Left colon (tissue), 2 donors: ENCODE data around the gene AOAH. TPM values are rescaled to one million over a fixed set of nuclear protein-coding genes. Genes with fewer than 3 reads are reported as not detected.
"Not testable (repeated sequence)": the region's sequence is repeated elsewhere in the genome, so short reads cannot be mapped to it uniquely, and the experiment has no call there.

Source experiments
- ATAC-seq: fragments of 200-7000 bp; cut with Tn5 transposase; one replicate; pipeline ENCODE4 v1.9.1; 2020; ENCODE audit warnings: mild to moderate bottlenecking, moderate library complexity
- DNase-seq, 2 donors: peaks; one replicate each; pipeline ENCODE4 v3.0.0-alpha.2; 2020
- intact Hi-C, 2 donors: fragments of 100-400 bp; cut with DNase I in 1 of 2; cut with micrococcal nuclease in 1 of 2; formaldehyde crosslinking; loops; one replicate each; pipeline versions ENCODE4 v1.11.2 to v1.14.0; 2022; cut with DNase I, micrococcal nuclease
- total RNA-seq, 2 donors: library from RNA; stranded (reverse); fragmentation: NEBNext Ultra II Directional; extraction: Animal tissue kit (Norgen Biotek cat#: 25700); gene quantifications; one replicate each; pipeline ENCODE4 v1.2.1, GENCODE V29; 2021
- donor health status: DM: no; HTN: no; CAD: no.
- donor health status: DM: yes; HTN: yes; CAD: no.

The AOAH gene
- total RNA-seq, 2 donors from 2014 or later = 31.6 to 32.0 TPM

DNA sequence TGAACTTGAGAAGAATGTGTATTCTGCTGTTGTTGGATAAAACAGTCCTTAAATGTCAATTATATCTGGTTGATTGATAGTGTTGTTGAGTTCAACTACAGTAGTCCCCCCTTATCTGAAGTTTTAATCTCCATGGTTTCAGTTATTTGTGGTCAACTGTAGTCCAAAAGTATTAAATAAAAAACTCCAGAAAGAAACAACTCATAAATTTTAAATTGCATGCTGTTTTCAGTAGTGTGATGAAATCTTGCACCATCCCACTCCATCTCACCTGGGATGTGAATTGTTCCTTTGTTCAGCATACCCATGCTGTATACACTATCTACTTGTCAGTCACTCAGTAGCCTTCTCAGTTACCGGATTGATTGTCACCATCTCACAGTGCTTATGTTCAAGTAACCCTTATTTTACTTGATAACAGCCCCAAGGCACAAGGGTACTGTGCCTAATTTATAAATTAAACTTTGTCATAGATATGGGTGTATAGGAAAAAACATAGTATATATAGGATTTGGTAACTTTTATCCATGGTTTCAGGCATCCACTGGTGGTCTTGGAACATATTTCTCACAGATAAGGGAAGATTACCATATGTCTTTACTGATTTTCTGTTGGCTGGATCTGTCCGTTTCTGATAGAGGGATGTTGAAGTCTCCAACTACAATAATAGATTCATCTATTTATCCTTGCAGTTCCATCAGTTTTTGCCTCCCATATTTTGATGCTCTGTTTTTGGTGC lies 57.1 kb downstream of the AOAH start:
- ATAC-seq = no peak
- intact Hi-C loops = no loop called here
- no peak for DNase-seq

DNA sequence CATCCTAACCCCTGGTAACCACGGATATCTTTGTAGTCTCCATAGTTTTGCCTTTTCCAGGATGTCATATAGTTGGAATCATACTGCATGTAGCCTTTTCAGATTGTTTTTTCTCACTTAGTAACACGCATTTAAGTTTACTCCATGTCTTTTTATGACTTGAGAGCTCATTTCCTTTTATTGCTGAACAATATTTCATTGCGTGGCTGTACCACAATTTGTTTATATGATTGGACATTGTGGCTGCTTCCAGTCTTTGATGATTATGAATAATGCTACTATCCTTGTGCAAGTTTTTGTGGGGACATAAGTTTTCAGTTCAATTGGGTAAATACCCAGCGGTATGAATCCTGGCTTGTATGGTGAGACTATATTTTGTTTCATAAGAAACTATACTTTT lies 60.8 kb downstream of the AOAH start:
- DNase-seq = no peak
- intact Hi-C loops = no loop called here
- peak; percentile 47 for ATAC-seq

DNA sequence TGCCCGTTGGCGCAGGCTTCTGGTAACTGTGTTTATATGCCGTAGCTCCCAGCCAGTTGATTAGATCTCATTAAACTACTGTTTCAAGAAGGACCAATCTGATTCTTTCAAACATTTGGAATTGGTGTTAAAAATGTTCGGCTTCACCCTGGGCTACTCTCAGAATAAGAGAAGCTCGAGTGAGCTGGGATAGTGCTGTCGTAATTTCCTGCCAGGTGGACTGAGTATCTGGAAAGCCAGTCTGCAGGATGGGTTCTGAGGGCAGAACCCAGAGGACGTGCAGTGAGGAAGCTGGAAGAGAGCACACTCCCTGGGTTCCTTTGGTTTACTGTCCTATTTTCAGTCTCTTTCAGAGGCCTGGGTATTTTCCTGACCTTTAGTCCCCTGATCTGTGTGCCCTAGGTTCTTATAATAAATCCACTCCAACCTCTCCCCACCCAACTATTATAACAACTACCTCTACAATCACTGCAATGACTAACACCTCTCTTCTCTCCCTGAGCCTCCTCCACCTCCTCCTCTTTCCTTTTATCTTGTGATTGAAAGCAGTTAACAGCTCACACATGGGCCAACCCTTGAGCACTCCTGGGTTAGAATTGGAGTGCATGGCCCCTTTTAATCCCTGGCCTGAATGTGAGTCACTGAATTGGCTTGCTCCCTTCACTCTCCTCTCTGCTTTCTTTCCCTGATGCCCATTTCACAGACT lies 63.0 kb downstream of the AOAH start:
- intact Hi-C loops = no loop called here
- ATAC-seq = peak; percentile 84
- DNase-seq = peak; percentile 35 to 65

DNA sequence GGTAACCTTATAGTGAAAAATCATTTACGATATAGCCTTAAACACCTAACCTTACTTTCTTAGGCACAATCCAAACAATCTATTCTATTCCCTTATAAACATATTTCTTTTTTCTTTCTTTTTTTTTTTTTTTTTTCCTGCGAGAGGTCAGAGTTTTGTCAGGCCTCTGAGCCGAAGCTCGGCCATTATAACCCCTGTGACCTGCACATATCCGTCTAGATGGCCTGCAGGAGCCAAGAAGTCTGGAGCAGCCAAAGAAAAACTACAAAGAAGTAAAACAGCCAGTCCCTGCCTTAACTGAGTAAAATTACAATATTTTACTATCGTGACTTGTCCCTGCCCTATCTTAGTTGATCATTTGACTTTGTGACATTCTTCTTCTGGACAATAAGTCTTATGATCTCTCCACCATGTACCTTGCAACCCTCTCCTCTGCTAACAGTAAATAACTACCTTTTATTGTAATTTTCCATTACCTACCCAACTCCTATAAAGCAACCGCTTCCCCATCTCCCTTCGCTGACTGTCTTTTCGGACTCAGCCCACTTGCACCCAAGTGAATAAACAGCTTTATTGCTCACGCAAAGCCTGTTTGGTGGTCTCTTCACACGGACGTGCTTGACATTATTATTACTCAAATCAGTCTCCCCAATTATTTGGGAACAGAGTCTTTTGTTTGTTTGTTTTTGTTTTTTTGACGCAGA lies 64.5 kb downstream of the AOAH start:
- DNase-seq = no peak
- no peak for ATAC-seq
- intact Hi-C loops = no loop called here

DNA sequence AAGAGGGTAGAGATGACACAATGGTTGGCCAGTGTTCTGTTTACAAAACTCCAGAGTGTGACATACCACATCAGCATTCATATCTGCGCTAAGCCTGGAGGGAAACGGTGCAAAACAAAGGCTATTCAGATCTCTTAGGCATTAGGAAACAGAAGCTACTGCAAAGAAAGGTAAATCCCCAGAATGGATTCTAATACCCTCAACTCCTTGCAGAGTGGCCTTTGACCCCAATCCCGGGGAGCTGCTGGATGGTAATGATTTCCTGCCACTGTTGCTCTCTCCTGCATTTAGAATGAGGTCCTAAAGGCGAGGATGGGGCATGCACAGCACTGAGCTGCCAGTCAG lies 65.2 kb downstream of the AOAH start:
- DNase-seq (peak in 1 of 2 donors; percentile 27), ATAC-seq (peak; percentile 2)
- intact Hi-C loops = no loop called here

DNA sequence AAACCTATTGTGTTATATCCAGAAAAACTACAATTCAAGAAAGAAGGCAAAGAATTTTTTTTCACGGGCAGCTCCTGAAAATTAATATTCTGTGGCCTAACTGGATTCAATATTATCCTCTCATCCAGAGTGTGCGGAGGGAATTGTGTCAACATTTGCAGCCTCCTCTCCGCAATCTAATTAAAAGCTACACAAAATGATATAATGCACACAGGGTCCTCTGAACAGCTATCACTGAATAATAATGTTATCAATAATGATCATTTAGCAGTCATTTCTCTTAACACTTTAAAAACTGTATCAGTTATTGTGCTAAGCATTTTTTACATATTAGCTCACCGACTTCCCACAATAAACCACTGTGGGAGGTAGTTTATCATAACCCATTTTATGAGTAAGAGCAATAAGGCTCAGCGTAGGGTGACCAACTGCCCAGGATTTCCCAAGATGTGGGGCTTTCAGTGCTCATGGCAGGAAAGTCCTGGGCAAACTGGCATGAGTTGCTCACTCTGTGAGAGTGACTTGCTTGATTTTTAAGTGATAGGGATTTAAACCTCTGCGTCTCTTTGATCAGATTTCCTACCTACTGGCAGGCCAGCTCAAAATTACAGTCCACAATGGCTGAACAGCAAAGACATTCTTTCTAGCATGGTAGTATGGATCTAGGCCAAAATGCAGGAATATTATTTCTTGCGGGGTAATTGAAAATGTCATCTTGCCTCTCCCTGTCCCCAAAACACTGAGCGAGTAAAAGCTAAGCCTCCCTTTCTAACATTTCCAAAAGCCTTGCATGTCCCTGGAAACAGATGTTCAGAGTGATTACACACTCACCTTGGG lies 65.7 kb downstream of the AOAH start:
- ATAC-seq (peak; percentile 32), DNase-seq (peak in 1 of 2 donors; percentile 44)
- intact Hi-C loops = no loop called here

DNA sequence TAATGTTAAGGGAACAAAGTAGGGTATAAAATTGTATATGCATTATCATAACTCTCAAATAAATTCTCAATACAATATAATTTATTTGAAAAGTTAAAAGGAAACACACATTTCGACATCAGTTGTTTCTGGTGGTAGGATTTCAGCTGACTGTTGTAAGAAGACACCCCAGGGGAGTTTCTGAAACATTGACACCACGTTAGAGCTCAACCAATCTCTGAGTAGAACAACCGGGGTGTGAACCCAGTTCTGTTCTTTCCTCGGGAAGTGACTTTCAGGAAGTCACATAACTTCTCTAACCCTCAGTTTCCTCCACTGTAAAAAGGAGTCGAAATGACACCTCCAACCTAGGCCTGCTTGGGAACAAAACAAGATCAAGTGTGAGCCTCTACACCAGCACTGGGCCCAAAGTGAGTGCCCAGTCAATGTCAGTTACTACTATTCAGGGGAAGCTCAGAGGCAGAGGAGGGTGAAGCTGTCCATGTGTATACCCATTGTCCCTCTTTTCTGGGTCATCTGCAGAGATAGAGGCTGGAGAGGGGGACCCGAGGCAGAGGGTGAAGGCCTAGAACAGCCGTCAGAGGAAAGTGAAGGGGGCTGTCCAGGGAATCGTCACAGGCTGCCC lies 67.1 kb downstream of the AOAH start:
- DNase-seq = no peak
- intact Hi-C loops = no loop called here
- ATAC-seq = no peak

DNA sequence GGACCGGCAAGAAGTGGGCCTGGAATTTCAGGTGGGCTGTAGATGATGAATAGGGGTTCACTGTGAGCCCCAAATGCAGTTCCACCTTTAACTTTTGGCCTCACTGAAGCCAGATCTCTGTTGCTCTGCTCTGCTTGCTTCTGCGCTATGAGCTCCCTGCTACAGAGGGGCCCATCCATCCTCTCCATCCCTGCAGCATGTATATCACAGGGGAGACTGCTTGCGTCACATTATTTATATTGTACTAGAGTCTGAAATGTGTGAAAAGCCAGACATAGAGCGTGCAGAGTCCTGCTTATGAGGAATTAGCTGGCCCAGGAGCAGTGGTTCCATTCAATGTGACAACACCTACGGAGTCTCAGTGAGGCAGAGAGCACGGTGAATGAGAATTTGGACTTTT lies 69.9 kb downstream of the AOAH start:
- intact Hi-C loops = no loop called here
- DNase-seq (no peak), ATAC-seq (no peak)

DNA sequence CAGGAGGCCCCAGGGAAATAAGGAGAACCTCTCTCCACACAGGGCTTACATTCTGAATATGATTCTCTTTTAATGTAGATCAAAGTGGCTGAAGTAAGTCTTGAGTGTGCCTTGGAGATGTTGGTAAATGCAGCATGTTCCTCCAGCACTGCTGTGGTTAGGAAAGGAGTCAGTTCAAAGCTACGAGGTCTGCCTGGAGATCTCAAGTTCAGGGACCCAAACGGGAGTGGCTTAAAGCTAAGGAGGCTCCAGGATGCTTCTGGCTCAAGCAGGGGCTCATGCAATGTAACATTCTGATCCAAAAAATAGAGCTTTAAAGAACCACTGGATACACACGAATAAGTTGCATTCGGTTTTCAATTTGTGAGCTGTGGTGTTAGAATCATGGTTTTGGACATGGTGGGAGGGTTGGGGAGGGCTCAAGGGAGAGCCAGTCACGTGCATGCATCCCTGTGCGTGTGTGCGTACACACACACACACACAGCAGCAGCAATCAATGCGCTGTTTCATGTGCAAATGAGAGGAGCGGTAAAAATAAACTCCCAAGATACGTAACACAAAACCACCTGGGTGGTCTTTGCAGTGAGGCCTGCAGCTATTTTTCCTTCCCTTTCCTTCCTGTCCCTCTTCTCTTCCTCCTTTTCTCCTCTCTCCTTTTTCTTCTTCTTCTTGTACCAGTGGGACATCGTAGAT lies 70.5 kb downstream of the AOAH start:
- DNase-seq = no peak
- no peak for ATAC-seq
- intact Hi-C loops = no loop called here

DNA sequence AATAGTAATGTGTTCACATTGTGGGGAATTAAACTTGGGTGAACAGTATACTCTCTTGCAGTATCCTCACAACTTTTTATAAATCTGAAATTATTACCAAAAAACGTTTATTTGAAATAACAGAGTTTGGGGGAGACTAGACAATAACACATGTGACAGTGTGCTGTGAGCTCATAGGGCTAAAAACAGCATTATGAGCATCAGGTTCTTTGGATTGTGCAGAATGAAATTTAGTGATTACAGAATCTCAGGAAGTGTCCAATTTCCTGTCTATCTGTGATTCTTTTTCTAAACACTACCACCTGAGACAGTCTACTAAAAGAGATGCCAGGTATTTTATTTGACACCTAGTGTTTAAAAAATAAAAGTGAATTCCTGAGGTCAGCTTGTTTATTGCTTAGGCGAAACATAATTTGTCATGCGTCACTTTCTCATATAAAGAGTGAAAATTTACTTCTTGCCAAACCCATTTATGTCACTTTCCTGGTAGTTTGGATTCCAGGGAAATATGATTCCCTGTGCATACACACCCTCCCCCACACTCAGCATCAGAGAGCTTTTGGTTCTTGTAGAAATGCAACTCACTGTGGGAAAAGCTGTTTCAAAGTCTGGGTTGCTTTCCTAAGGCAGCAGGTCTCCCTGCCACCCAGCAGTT lies 71.2 kb downstream of the AOAH start:
- peak; percentile 68 for ATAC-seq
- DNase-seq = no peak
- intact Hi-C loops = no loop called here

DNA sequence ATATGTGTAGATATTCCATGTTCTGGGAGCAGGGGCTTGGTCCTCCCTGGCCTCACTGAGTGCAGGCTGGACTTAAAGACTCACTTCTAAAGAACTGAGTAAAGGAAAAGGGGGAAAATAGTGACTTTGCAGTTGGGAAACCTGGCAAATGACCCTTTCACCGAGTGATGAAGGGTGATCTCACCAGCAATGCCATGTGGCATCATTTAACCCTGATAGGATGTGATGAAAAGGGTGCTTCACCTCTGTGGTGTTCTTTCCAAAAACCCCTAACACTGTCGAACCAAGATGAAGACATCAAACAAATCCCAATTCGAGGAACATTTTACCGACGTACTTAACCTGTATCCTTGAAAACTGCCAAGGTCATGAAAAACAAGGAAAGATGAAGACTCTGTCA lies 71.9 kb downstream of the AOAH start:
- DNase-seq (no peak), ATAC-seq (no peak)
- intact Hi-C loops = no loop called here

DNA sequence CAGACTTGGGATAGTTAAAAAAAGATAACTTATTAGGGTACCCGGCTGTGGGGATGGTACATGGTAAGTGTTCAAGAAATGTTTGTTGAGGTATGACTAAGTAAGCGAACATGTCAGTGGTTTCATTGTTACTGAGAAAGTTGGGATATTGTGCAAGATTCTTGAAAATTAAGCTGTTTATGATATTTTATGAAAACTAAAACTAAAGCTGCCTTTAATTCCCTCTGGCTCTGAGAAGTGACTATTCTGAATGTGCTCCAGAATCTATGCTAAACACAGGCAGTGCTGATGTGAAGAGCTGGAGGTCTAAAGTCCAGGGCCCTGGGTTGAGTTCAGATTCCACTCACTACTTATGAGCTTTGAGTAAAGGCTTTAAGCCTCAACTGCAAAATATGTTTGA lies 72.9 kb downstream of the AOAH start:
- intact Hi-C loops = no loop called here
- DNase-seq (no peak), ATAC-seq (peak; percentile 81)

DNA sequence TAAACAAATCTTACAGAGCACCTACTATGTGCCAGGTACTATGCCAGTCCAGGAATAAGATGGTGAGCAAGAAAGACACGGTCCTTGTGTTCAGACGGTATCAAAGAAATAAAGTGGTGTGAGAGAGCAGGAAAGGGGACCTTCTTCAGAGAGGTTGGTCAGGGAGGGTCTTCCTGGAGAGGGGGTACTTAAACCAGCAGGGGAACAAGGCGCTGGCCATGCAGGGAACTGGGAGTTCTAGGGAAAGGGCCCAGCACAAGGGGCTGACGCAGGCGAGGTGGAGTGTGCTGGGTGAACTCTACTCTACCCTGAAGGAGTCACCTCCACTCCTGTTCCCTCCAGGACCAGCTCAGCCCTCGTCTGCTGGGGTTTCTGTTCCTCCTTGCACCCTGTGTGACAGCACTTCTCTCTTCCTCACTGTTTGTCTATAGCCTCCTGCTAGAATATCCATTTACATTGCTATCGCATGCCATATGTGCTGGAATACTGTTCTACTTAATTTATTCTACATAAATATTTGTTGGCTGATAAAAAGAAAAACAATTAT lies 73.5 kb downstream of the AOAH start:
- ATAC-seq (no peak), DNase-seq (no peak)
- intact Hi-C loops = no loop called here

DNA sequence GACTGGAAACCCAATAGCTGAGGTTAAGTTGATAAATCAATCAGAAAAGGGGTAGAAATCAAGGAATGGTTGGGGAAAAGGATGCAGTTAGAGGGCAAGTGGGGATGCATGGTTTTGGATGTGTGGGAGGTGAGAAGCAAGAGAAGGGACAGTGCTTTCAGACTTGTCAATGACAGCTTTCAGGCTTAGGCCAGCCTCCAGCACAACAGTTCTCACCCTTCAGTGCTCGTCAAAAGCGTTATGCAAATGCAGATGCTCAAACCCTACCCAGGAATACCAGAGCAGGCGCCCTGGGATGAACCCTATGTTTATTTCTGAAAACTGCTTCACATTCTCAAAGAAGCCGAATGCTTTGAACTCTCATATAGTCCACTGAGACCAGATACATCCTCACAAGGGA lies 74.0 kb downstream of the AOAH start:
- no peak for ATAC-seq

DNA sequence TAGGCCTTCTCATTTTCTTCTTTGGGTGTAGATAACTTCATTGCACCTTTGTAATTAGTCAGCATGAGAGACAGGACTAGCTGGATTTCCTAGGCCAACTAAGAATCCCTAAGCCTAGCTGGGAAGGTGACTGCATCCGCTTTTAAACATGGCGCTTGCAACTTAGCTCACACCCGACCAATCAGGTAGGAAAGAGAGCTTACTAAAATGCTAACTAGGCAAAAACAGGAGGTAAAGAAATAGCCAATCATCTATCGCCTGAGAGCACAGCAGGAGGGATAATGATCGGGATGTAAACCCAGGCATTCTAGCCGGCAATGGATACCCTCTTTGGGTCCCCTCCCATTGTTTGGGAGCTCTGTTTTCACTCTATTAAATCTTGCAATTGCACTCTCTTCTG lies 75.0 kb downstream of the AOAH start:
- intact Hi-C loops, DNase-seq, ATAC-seq: not testable (repeated sequence)

More for the DNA sequence above, 74.0 kb downstream of the AOAH start:
- no peak for DNase-seq
- intact Hi-C loops = no loop called here

DNA sequence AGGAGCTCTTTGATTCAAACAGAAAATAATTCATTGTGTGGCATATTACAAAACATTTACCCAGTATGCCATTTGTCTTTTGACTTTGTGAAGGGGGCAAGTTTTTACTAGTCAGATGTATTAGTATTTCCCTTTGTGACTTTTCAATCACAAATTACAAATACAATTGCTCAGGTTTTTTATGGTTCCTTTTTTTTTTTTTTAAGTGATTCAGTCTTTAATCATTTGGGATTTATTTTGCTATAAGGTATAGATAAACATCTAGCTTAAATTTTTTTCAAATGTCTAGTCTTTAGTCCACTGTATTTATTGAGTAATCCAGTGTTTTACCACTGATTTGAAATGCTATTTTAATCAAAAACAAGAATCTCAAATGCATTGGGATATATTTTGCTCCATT lies 75.9 kb downstream of the AOAH start:
- intact Hi-C loops = no loop called here

DNA sequence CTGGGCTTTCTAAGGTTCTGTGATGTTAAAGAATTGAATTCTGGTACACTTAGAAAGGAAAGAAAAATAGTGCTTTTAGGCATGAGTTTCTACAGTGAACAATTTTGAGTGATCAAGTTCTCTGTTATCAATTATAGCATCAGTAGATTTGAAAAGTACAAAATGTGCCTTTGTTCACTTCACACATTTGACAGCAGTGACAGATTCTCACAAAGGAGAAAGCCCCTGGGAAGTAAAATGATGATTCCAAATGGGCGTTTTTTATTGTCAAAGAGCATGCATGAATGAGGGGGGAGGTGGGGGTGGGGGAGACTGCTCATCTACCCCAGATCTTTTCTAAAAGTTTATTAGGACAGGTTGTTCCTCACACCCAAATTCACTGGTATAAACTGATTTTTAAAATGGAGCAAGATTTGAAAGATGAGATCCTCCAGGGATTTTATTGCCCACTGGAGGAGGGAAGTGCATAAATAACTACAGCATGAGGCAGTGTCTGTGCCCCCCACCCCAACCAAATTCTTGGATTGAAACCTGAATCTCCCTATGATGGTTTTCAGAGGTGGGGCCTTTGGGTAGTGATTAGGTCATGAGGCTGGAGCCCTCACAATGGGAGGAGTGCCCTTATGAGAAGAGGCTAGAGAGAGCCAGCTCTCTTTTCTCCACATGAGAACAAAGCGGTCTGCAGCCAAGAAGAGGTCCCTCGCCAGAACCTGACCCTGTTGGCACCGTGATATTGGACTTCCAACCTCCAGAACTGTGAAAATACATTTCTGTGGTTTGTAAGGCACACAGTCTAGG lies 79.5 kb downstream of the AOAH start:
- ATAC-seq = no peak
- no peak for DNase-seq
- intact Hi-C loops = no loop called here

More for the DNA sequence above, 75.9 kb downstream of the AOAH start:
- no peak for ATAC-seq
- no peak for DNase-seq
